K562 treated with DMSO at 1 percent for 48 hours (cell line): ENCODE results near the gene RAB15. TPM values are rescaled to one million over a fixed set of nuclear protein-coding genes. Genes with fewer than 3 reads are reported as not detected.

ENCODE experiments used
- total RNA-seq: library from RNA; unstranded; fragments of 300-600 nt; gene quantifications from 2 replicates; pipeline ENCODE4 v1.2.3, GENCODE V29; 2022; ENCODE audit warnings: low replicate concordance; ENCODE audit errors: extremely low read depth

The RAB15 gene
- not detected in 2 replicates for total RNA-seq

GRCh38 chr14:64971943-64972791, at the start of gene RAB15:
RAB15 (minus strand) TSS chr14:64972336; CDS start chr14:64972076, 260 bp downstream.

GRCh38 chr14:64986648-64987437, 14.7 kb upstream of the RAB15 start, which contains the start of gene FNTB:
FNTB (plus strand) TSS chr14:64986895; CDS start chr14:64986954, 59 bp downstream.

GRCh38 chr14:64942531-64943111, 29.5 kb downstream of the RAB15 start, which contains the start of gene GPX2:
GPX2 (minus strand) TSS chr14:64942745; CDS start chr14:64942726, 19 bp downstream.

GRCh38 chr14:64914237-64915028, 57.7 kb downstream of the RAB15 start, which contains the start of gene CHURC1:
CHURC1 (plus strand) TSS chr14:64914455; CDS start chr14:64914496, 41 bp downstream.

Other genes starting within 250 kb of the RAB15 start
- gene SPTB, start 92.4 kb downstream of the RAB15 start, total RNA-seq: not detected in 2 replicates
- not detected in 2 replicates for gene CHURC1, start 57.9 kb downstream of the RAB15 start, total RNA-seq
- not detected in 2 replicates for gene GPX2, start 29.6 kb downstream of the RAB15 start, total RNA-seq
- gene FNTB, start 14.6 kb upstream of the RAB15 start, total RNA-seq: not detected in 2 replicates
- gene MAX, start 130.2 kb upstream of the RAB15 start, total RNA-seq: not detected in 2 replicates